GM12801 (cell line): Measurements from ENCODE around the gene LRP10.

Experiments
- CTCF ChIP-seq: IDR thresholded peaks from one replicate; pipeline ENCODE4 v1.5.1; 2011; ENCODE audit warnings: control low read depth; ENCODE audit not compliant: insufficient read length; ENCODE audit errors: extremely low read depth

LRP10 gene

GRCh38 chr14:22871224-22872032 lies at the start of gene LRP10:
LRP10 (plus strand) TSS chr14:22871740; CDS start chr14:22872304, 564 bp downstream.
- TF ChIP-seq CTCF = no peak

- no peak for TF ChIP-seq CTCF
Observed at GRCh38 chr14:22822016-22822570, 49.4 kb upstream of the LRP10 start.

GRCh38 chr14:22822571-22823098 lies 48.9 kb upstream of the LRP10 start:
- TF ChIP-seq CTCF = no peak

GRCh38 chr14:22824711-22825359 lies 46.7 kb upstream of the LRP10 start:
- TF ChIP-seq CTCF = no peak

- TF ChIP-seq CTCF = no peak
Observed at GRCh38 chr14:22829661-22830442, 41.7 kb upstream of the LRP10 start, which contains the start of gene MRPL52. MRPL52 (plus strand) TSS chr14:22829887; CDS start chr14:22829913, 26 bp downstream.

- TF ChIP-seq CTCF = no peak
Observed at GRCh38 chr14:22830443-22831010, 41.0 kb upstream of the LRP10 start.

- TF ChIP-seq CTCF = no peak
Observed at GRCh38 chr14:22835505-22835904, 36.0 kb upstream of the LRP10 start.
